CD14-positive monocyte (primary cell): ENCODE measurements around the gene MYO18A. TPM values are rescaled to one million over a fixed set of nuclear protein-coding genes. Genes with fewer than 3 reads are reported as not detected.
A peak's percentile ranks its signal among the peaks of the same experiment; 100 is the strongest.

Experiments used
- DNase-seq, 3 donors: peaks; one replicate each; pipeline ENCODE4 v3.0.0-alpha.2; 2011 to 2022
- H2AFZ ChIP-seq: 2 replicates; pipeline ENCODE4 v1.6.0; 2012; ENCODE audit warnings: mild to moderate bottlenecking, low read depth, low read length, inconsistent platforms; ENCODE audit not compliant: insufficient read depth, poor library complexity, severe bottlenecking
- H3K27ac ChIP-seq, 2 donors: 1 replicate in 1 of 2; 2 replicates in 1 of 2; pipeline ENCODE4 v1.5.1; 2012 to 2013; ENCODE audit warnings: low read length in 2 of 2, control low read depth in 1 of 2, inconsistent platforms in 1 of 2, low read depth in 1 of 2, mild to moderate bottlenecking in 1 of 2
- H3K27me3 ChIP-seq, 2 donors: one replicate each; pipeline versions ENCODE4 v1.6.0 to v1.6.1; 2011 to 2013; ENCODE audit warnings: low read length in 2 of 2; ENCODE audit not compliant: control insufficient read depth in 2 of 2, insufficient read depth in 2 of 2
- H3K36me3 ChIP-seq, 2 donors: replicated peaks in 1 of 2; 1 replicate in 1 of 2; 2 replicates in 1 of 2; pipeline versions ENCODE4 v1.5.1 to v1.6.1; 2012 to 2013; ENCODE audit warnings: low read length in 2 of 2, control low read depth in 1 of 2, inconsistent platforms in 1 of 2, mild to moderate bottlenecking in 1 of 2; ENCODE audit not compliant: insufficient read depth in 2 of 2, control insufficient read depth in 1 of 2
- H3K4me1 ChIP-seq, 2 donors: 1 replicate in 1 of 2; 2 replicates in 1 of 2; pipeline versions ENCODE4 v1.5.1 to v1.6.1; 2012 to 2013; ENCODE audit warnings: low read length in 2 of 2, control low read depth in 1 of 2, inconsistent platforms in 1 of 2, mild to moderate bottlenecking in 1 of 2, moderate library complexity in 1 of 2; ENCODE audit not compliant: insufficient read depth in 2 of 2, control insufficient read depth in 1 of 2
- H3K4me2 ChIP-seq: replicated peaks from 2 replicates; pipeline ENCODE3; 2012; ENCODE audit warnings: low read length, moderate library complexity, mild to moderate bottlenecking; ENCODE audit not compliant: poor library complexity, severe bottlenecking; ENCODE audit errors: extremely low read depth
- H3K4me3 ChIP-seq, 3 experiments: fragments of 200-600 bp in 1 of 3; sonication (generic) in 1 of 3; replicated peaks in 1 of 3; 1 replicate in 2 of 3; 2 replicates in 1 of 3; pipeline ENCODE4 v1.5.1; 2011 to 2013; ENCODE audit warnings: low read length in 3 of 3, mild to moderate bottlenecking in 3 of 3, control low read depth in 2 of 3, low read depth in 2 of 3, inconsistent platforms in 1 of 3, moderate library complexity in 1 of 3
- H3K79me2 ChIP-seq: 2 replicates; pipeline ENCODE4 v1.6.0; 2012; ENCODE audit warnings: mild to moderate bottlenecking, control low read depth, inconsistent platforms, low read length, moderate library complexity; ENCODE audit not compliant: insufficient read depth
- H3K9ac ChIP-seq: 2 replicates; pipeline ENCODE4 v1.6.0; 2017; ENCODE audit warnings: low read length, mild to moderate bottlenecking; ENCODE audit not compliant: insufficient read depth, poor library complexity, severe bottlenecking
- H3K9me3 ChIP-seq, 2 donors: replicated peaks in 1 of 2; 1 replicate in 1 of 2; 2 replicates in 1 of 2; pipeline versions ENCODE4 v1.5.1 to v1.6.1; 2012 to 2013; ENCODE audit warnings: low read length in 2 of 2, control low read depth in 1 of 2; ENCODE audit not compliant: control insufficient read depth in 1 of 2, insufficient read depth in 1 of 2
- H4K20me1 ChIP-seq: 2 replicates; pipeline ENCODE4 v1.6.0; 2012; ENCODE audit warnings: mild to moderate bottlenecking, low read length, control low read depth, moderate library complexity; ENCODE audit not compliant: insufficient read depth
- H3K27ac Mint-ChIP-seq, 7 donors: one replicate each; pipeline ENCODE4 v1.8.0; 2020; ENCODE audit warnings: mild to moderate bottlenecking in 7 of 7, mixed read lengths in 7 of 7, moderate library complexity in 6 of 7, inconsistent platforms in 2 of 7
- H3K27me3 Mint-ChIP-seq, 3 donors: one replicate each; pipeline ENCODE4 v1.8.0; 2021 to 2022; ENCODE audit warnings: low read depth in 3 of 3, mild to moderate bottlenecking in 3 of 3, mixed read lengths in 3 of 3, moderate library complexity in 3 of 3, inconsistent platforms in 1 of 3
- H3K36me3 Mint-ChIP-seq, 2 donors: one replicate each; pipeline ENCODE4 v1.8.0; 2020; ENCODE audit warnings: mixed read lengths in 2 of 2, inconsistent platforms in 1 of 2, mild to moderate bottlenecking in 1 of 2
- H3K4me1 Mint-ChIP-seq: one replicate; pipeline ENCODE4 v1.8.0; 2020; ENCODE audit warnings: mild to moderate bottlenecking, mixed read lengths
- H3K4me3 Mint-ChIP-seq, 2 donors: one replicate each; pipeline ENCODE4 v1.8.0; 2020; ENCODE audit warnings: mild to moderate bottlenecking in 2 of 2, mixed read lengths in 2 of 2, moderate library complexity in 1 of 2
- H3K9me3 Mint-ChIP-seq, 7 donors: one replicate each; pipeline ENCODE4 v1.8.0; 2020 to 2022; ENCODE audit warnings: mixed read lengths in 7 of 7, mild to moderate bottlenecking in 6 of 7, moderate library complexity in 6 of 7, inconsistent platforms in 2 of 7
- CTCF ChIP-seq: fragments of 200-600 bp; IDR thresholded peaks from one replicate; pipeline ENCODE4 v1.8.0; 2022; ENCODE audit warnings: antibody characterized with exemption, mild to moderate bottlenecking
- WGBS: methylation state at CpG from one replicate; pipeline ENCODE4 v1.1.5; 2013; ENCODE audit warnings: missing lambda C conversion rate; ENCODE audit not compliant: insufficient coverage; 5-methylcytosine and 5-hydroxymethylcytosine counted together
- intact Hi-C, 2 donors: fragments of 100-400 bp; cut with micrococcal nuclease; formaldehyde crosslinking; loops; one replicate each; pipeline versions ENCODE4 v1.15.0 to v1.15.1; 2023
- polyA plus RNA-seq, 3 donors: library from polyadenylated mRNA; depleted of rRNA in 1 of 3; unstranded in 2 of 3; stranded (reverse) in 1 of 3; fragments of 300-500 nt in 2 of 3; fragments of >200 nt in 1 of 3; fragmentation: Illumina TruSeq in 2 of 3; gene quantifications; 1 replicate in 2 of 3; 2 replicates in 1 of 3; pipeline ENCODE4 v1.2.3, GENCODE V29; 2012 to 2021

Gene MYO18A
- polyA plus RNA-seq, 3 donors = 6.3 to 40.2 (median 11.0) TPM

DNA sequence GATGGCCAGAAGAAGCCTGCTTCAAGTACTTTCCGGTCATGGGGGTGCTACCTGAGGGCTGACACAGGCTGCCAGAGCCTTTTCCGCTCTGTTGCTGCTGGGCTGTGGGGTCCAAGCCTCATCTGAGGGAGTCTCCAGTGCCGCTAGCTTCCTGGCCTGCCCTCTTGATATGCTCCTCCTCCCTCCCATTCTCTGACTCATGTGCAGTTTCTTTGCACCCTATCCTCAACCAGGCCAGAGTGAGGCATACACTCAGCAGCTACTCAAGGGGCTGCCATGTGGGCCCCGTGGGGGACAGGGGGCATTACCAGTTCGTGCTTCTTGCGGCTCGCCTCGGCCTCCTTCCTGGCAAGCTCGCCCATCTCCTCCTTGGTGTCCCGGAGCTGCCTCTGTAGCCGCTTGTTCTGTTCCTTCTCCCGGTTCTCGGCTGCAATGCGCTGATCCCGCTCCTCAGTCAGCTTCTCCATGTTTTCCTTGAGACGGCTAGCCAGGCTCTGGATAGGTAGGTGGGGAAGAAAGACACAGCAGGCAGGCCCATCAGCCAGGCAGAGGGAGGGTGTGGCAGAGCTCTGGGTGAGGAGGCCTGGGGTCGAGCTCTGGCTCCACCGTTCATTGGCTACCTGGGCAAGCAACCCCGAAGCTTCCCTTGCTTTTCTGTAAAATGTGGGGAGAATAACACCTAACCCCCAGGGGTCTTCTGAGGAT, 93.4 kb downstream of the MYO18A start:
- H3K27ac Mint-ChIP-seq = peak overlapping the region in 2 of 7 donors; percentile 37 to 63

DNA sequence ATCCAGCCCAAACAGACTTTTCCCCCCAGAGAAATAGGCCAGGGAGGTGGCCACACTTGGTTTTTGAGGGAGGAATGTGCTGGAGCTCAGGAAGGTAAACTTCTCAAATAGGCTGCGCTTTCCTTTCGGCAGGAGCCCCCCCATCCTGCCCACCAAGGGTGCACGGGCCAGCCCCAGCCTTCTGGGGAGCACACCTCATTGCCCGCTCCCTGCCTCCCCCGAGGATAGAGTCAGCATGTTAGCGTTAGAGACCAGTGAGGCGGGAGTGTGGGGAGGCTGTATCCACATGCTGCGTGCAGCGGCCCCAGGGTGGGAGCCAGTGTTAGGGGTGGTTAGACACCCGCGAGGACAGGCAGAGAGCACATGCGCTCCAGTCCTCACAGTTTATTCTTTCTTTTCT, 95.0 kb downstream of the MYO18A start:
- H3K4me3 ChIP-seq = no peak overlapping the region
- no peaks in the 10 kb centered on the region for H4K20me1 ChIP-seq
- no peaks in the 10 kb centered on the region for H3K4me1 ChIP-seq
- intact Hi-C loops = no loop called here
- H3K4me1 Mint-ChIP-seq = no peaks in the 10 kb centered on the region
- H3K27ac ChIP-seq = no peak overlapping the region
- no peak overlapping the region for H3K4me2 ChIP-seq
- H3K36me3 Mint-ChIP-seq = peaks cover 79 to 97% of the 10 kb centered on the region in 2 donors
- H3K27ac Mint-ChIP-seq = peak overlapping the region in 2 of 7 donors; percentile 52 to 71
- H3K4me3 Mint-ChIP-seq = no peak overlapping the region
- no peak overlapping the region for H3K9ac ChIP-seq
- no CpG with 5 or more reads among the region's 12 CpGs for WGBS
- H2AFZ ChIP-seq = no peak overlapping the region
- H3K27me3 ChIP-seq = no peaks in the 10 kb centered on the region
- no peaks in the 10 kb centered on the region for H3K79me2 ChIP-seq
- H3K27me3 Mint-ChIP-seq = no peaks in the 10 kb centered on the region
- H3K9me3 Mint-ChIP-seq = no peaks in the 10 kb centered on the region
- H3K36me3 ChIP-seq = peaks cover 88 to 99% of the 10 kb centered on the region in 2 donors
- no peak for DNase-seq
- H3K9me3 ChIP-seq = no peaks in the 10 kb centered on the region
- TF ChIP-seq CTCF = no peak

More for the DNA sequence above, 93.4 kb downstream of the MYO18A start:
- no peak overlapping the region for H3K27ac ChIP-seq
- no peaks in the 10 kb centered on the region for H4K20me1 ChIP-seq
- Mint-ChIP-seq H3K36me3 (peaks cover 82 to 99% of the 10 kb centered on the region in 2 donors), H3K27me3 (no peaks in the 10 kb centered on the region), H3K4me1 (no peaks in the 10 kb centered on the region), H3K4me3 (no peak overlapping the region), H3K9me3 (no peaks in the 10 kb centered on the region)
- no peaks in the 10 kb centered on the region for H3K4me1 ChIP-seq
- no peak for DNase-seq
- TF ChIP-seq CTCF = no peak
- no peak overlapping the region for H2AFZ ChIP-seq
- peaks cover 90 to 99% of the 10 kb centered on the region in 2 donors for H3K36me3 ChIP-seq
- no peak overlapping the region for H3K4me3 ChIP-seq
- no peak overlapping the region for H3K4me2 ChIP-seq
- no peaks in the 10 kb centered on the region for H3K27me3 ChIP-seq
- 97% methylated on average over 10 of the region's 19 CpGs for WGBS
- H3K9ac ChIP-seq = no peak overlapping the region
- intact Hi-C loops = no loop called here
- no peaks in the 10 kb centered on the region for H3K79me2 ChIP-seq
- H3K9me3 ChIP-seq = no peaks in the 10 kb centered on the region
